HG02852 (cell line): ENCODE data around the gene PHACTR3.

Experiments
- ATAC-seq: cut with Tn5 transposase; IDR thresholded peaks from one replicate; pipeline ENCODE4 v1.9.1; 2021; ENCODE audit warnings: mild to moderate bottlenecking, moderate library complexity; ENCODE audit not compliant: unreplicated experiment

The PHACTR3 gene

GRCh38 chr20:59785986-59786795 lies 181.9 kb downstream of the PHACTR3 start:
- ATAC-seq, result no peak

GRCh38 chr20:59786801-59787537 lies 182.6 kb downstream of the PHACTR3 start:
- no peak for ATAC-seq

- ATAC-seq, result no peak
Observed at GRCh38 chr20:59787538-59787890, 183.2 kb downstream of the PHACTR3 start.

GRCh38 chr20:59788196-59788735 lies 183.9 kb downstream of the PHACTR3 start:
- ATAC-seq, result no peak

GRCh38 chr20:59788811-59789397 lies 184.6 kb downstream of the PHACTR3 start:
- no peak for ATAC-seq

- no peak for ATAC-seq
Observed at GRCh38 chr20:59789686-59790085, 185.3 kb downstream of the PHACTR3 start.

GRCh38 chr20:59790346-59790745 lies 186.0 kb downstream of the PHACTR3 start:
- no peak for ATAC-seq

GRCh38 chr20:59792300-59792699 lies 188.0 kb downstream of the PHACTR3 start:
- ATAC-seq, result no peak

GRCh38 chr20:59794555-59794954 lies 190.2 kb downstream of the PHACTR3 start:
- no peak for ATAC-seq

GRCh38 chr20:59800309-59800708 lies 196.0 kb downstream of the PHACTR3 start:
- no peak for ATAC-seq

- ATAC-seq, result no peak
Observed at GRCh38 chr20:59802018-59802417, 197.7 kb downstream of the PHACTR3 start.

- ATAC-seq, result no peak
Observed at GRCh38 chr20:59802471-59803221, 198.3 kb downstream of the PHACTR3 start.

- no peak for ATAC-seq
Observed at GRCh38 chr20:59804347-59804746, 200.0 kb downstream of the PHACTR3 start.

- ATAC-seq, result no peak
Observed at GRCh38 chr20:59804871-59805665, 200.7 kb downstream of the PHACTR3 start.

GRCh38 chr20:59805786-59806577 lies 201.6 kb downstream of the PHACTR3 start:
- ATAC-seq, result no peak

- ATAC-seq, result no peak
Observed at GRCh38 chr20:59806578-59806975, 202.2 kb downstream of the PHACTR3 start.

- no peak for ATAC-seq
Observed at GRCh38 chr20:59807909-59808728, 203.8 kb downstream of the PHACTR3 start.

- ATAC-seq, result no peak
Observed at GRCh38 chr20:59808729-59809381, 204.5 kb downstream of the PHACTR3 start.
